Measurements from ENCODE around the gene ZNF292. TPM values are rescaled to one million over a fixed set of nuclear protein-coding genes. Genes with fewer than 3 reads are reported as not detected.
"Not testable (repeated sequence)": the region's sequence is repeated elsewhere in the genome, so short reads cannot be mapped to it uniquely, and the experiment has no call there.

ZNF292 gene
- total RNA-seq, 2 donors from 2014 or later: 19.0 to 19.7 TPM

DNA sequence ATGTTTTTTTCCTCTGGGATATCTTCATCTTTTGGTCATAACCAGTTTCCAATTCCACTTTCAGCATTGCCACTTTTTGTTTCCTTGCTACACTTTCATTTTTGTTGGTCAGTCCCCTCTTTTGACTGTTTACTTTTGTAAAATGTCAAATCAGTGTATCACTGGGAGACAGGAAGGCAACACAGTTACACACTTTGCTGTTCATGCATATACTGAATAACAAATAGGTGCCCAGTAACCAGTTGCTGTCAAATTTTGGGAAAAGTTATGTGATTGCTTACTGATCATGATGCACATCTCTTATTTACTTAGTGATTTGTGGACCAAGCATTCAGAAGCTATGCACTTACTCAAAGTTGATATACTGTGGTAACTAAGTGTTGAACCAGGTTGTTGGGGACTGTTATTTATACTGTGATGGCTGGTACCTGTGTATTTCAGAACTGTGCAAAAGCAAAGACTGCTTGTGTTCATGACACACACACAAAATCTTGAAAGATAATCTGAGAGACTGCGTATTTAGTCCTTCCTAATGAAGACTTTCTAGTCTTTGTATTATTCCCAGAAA, 41.0 kb downstream of the ZNF292 start:
- no peaks in the 10 kb centered on the region for H3K27me3 ChIP-seq
- no peaks in the 10 kb centered on the region for H3K9me3 ChIP-seq
- TF ChIP-seq, protein P1, sequence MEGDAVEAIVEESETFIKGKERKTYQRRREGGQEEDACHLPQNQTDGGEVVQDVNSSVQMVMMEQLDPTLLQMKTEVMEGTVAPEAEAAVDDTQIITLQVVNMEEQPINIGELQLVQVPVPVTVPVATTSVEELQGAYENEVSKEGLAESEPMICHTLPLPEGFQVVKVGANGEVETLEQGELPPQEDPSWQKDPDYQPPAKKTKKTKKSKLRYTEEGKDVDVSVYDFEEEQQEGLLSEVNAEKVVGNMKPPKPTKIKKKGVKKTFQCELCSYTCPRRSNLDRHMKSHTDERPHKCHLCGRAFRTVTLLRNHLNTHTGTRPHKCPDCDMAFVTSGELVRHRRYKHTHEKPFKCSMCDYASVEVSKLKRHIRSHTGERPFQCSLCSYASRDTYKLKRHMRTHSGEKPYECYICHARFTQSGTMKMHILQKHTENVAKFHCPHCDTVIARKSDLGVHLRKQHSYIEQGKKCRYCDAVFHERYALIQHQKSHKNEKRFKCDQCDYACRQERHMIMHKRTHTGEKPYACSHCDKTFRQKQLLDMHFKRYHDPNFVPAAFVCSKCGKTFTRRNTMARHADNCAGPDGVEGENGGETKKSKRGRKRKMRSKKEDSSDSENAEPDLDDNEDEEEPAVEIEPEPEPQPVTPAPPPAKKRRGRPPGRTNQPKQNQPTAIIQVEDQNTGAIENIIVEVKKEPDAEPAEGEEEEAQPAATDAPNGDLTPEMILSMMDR (IDR thresholded peaks at IDR 0.05): no peak
- no peak for DNase-seq (ENCODE audit: low spot score)
- peaks cover 0 to 24% of the 10 kb centered on the region in 2 donors for H3K4me1 ChIP-seq
- no peak overlapping the region for H3K4me3 ChIP-seq
- H3K36me3 ChIP-seq: no peaks in the 10 kb centered on the region
- no peak overlapping the region for H3K27ac ChIP-seq

DNA sequence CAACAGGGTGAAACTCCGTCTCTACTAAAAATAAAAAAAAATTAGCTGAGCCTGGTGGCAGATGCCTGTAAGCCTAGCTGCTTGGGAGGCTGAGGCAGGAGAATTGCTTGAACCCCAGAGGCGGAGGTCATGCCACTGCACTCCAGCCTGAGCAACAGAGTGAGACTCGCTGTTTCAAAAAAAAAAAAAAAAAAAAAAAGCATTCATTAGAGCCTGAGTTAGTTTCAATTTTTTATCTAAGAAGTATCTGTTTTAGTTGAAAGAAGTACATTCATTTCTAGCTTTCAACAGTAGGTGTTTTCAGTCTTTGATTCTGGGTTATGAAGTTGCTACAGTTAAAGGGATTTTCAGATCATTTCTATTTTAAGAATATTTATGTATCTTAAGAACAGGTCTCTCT, 42.2 kb downstream of the ZNF292 start:
- TF ChIP-seq, protein P1 (IDR thresholded peaks at IDR 0.05): no peak
- no peaks in the 10 kb centered on the region for H3K27me3 ChIP-seq
- H3K36me3 ChIP-seq: no peaks in the 10 kb centered on the region
- DNase-seq (ENCODE audit: low spot score): no peak
- no peak overlapping the region for H3K4me3 ChIP-seq
- no peaks in the 10 kb centered on the region for H3K9me3 ChIP-seq
- peaks cover 0 to 24% of the 10 kb centered on the region in 2 donors for H3K4me1 ChIP-seq
- no peak overlapping the region for H3K27ac ChIP-seq

DNA sequence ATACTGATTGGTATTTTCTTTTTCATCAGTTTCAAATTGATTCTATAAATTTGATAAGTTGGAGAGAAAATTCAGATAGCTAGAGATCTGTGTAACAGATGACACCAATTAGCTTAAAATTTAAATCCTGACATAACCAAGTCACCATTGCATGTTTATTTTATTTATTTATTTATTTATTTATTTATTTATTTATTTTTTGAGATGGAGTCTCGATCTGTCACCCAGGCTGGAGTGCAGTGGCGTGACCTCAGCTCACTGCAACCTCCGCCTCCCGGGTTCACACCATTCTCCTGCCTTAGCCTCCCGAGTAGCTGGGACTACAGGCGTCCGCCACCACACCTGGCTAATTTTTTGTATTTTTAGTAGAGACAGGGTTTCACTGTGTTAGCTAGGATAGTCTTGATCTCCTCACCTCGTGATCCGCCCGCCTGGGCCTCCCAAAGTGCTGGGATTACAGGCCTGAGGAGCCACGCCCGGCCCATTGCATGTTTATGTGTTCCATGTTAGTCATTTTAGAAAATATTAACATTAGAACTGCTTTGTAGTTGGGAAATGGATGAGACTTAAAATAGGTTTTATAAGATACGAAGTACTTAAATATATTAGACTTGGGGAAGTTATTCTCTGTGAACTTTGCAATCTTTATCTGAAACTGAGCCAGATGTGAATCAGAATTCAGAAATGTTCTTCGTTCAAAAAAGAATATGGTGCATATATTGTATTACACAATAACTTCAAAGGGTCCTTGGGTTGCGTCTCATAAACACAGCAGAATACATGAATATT, 42.9 kb downstream of the ZNF292 start:
- peaks cover 0 to 24% of the 10 kb centered on the region in 2 donors for H3K4me1 ChIP-seq

DNA sequence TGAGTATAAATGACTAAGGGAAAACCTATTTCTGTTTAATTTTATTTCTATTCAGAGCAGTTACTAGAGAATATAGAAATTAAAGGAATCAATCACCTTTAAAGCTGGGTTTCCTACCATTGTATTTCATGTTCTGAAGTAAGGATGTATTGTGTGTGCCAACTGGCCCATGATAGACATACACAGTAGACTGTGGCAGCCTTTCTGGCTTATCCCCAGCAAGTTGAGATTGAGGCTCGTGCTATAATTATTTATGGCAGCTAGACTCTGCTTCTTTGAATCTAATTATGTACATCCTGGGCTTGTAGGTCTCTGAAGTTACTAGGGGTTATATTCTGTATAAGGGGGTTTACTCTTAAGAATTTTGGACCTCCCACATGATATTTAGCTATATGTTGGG, 44.4 kb downstream of the ZNF292 start:
- no peak overlapping the region for H3K4me3 ChIP-seq
- H3K27ac ChIP-seq: peak overlapping the region; percentile 53 to 58
- H3K27me3 ChIP-seq: no peaks in the 10 kb centered on the region
- peaks cover 0 to 24% of the 10 kb centered on the region in 2 donors for H3K4me1 ChIP-seq
- DNase-seq (ENCODE audit: low spot score): no peak
- no peaks in the 10 kb centered on the region for H3K9me3 ChIP-seq
- no peaks in the 10 kb centered on the region for H3K36me3 ChIP-seq
- TF ChIP-seq, protein P1 (IDR thresholded peaks at IDR 0.05): no peak

More for the DNA sequence above, 42.9 kb downstream of the ZNF292 start:
- not testable (repeated sequence) for H3K9me3 ChIP-seq; H3K27ac ChIP-seq; H3K36me3 ChIP-seq; DNase-seq (ENCODE audit: low spot score); H3K27me3 ChIP-seq; H3K4me3 ChIP-seq

DNA sequence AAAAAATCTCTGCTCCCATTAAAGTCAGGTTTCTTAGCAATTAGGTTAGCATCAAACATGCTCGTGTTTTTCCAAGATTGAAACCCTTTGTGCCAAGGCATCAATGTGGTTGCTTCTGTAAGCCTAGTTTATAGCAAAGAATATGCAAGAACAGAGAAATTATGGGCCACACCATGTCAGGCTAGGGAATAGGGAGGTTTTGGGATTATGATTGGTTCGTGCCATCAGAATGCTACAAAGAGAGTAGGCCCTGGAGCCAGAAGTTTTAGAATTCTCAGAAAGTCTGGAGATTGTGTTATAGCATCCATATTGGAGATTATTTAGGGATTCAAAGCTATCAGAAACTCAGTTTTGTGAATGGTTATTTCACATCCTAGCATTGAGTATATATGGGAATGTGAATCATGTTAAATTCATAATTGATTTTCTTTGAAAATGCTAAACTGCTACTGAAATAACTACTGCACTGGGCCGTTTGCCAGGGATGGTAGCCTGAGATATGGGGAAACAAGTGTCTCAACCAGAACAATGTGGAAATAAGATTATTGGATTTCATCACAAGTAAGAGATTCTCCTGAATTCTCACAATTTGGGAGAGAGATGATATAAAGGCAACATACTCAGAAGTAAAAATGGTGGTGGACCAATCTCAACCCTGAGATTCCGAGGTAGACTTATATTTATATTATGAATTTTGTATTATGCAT, 45.3 kb downstream of the ZNF292 start:
- TF ChIP-seq, protein P1 (IDR thresholded peaks at IDR 0.05): no peak
- H3K27ac ChIP-seq: peak overlapping the region; percentile 53 to 58
- DNase-seq (ENCODE audit: low spot score): no peak

DNA sequence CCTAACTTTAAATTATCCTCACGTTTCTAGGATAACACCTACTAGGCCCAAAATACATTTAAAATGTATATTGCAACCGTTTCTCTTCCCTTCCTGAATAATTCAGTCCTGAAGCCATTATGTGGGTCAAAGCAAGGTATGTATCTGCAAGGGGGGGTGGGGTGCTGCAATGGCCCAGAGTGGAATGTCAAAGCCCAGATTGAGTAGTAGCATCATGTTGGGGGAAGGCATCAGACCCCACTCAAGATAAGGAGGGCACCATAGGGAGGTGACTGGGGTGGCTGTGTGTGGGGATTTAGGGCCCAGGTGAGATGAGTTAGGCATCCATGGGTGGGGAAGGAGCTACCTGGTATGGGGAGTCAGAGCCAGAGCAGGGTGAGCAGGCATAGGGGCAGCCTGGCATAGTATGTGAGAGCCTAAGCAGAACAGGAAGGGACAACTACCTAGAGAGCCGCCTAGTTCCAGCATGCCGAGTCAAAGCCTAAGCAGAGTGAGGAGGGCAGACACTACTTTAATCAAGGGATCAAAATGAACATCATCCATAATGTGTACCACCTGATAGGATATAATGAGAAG, 48.2 kb downstream of the ZNF292 start:
- TF ChIP-seq, protein P1 (IDR thresholded peaks at IDR 0.05): no peak
- Histone ChIP-seq H3K36me3 (no peaks in the 10 kb centered on the region), H3K27me3 (no peaks in the 10 kb centered on the region), H3K4me1 (peaks cover 0 to 30% of the 10 kb centered on the region in 2 donors), H3K9me3 (no peaks in the 10 kb centered on the region), H3K27ac (no peak overlapping the region), H3K4me3 (no peak overlapping the region)
- DNase-seq (ENCODE audit: low spot score): no peak

More for the DNA sequence above, 45.3 kb downstream of the ZNF292 start:
- H3K9me3 ChIP-seq: no peaks in the 10 kb centered on the region
- H3K4me3 ChIP-seq: no peak overlapping the region
- H3K27me3 ChIP-seq: no peaks in the 10 kb centered on the region
- no peaks in the 10 kb centered on the region for H3K36me3 ChIP-seq
- peaks cover 0 to 24% of the 10 kb centered on the region in 2 donors for H3K4me1 ChIP-seq
